KMS-11 (cell line): ENCODE data around the gene FAF1.
"Not testable (repeated sequence)": the region's sequence is repeated elsewhere in the genome, so short reads cannot be mapped to it uniquely, and the experiment has no call there.

Source experiments
- H2AFZ ChIP-seq: fragments of 200-600 bp; sonication (generic); 2 replicates; pipeline ENCODE4 v1.6.1; 2016; ENCODE audit warnings: antibody characterized with exemption, mixed run types, low read depth
- H3K27ac ChIP-seq: fragments of 200-600 bp; sonication (generic); 2 replicates; pipeline ENCODE4 v1.6.1; 2016; ENCODE audit warnings: mild to moderate bottlenecking, mixed run types
- H3K27me3 ChIP-seq: fragments of 200-600 bp; sonication (generic); 2 replicates; pipeline ENCODE4 v1.6.1; 2017; ENCODE audit warnings: mild to moderate bottlenecking, low read depth, mixed run types, moderate library complexity; ENCODE audit not compliant: insufficient read depth
- H3K36me3 ChIP-seq: fragments of 200-600 bp; sonication (generic); 2 replicates; pipeline ENCODE4 v1.6.1; 2017; ENCODE audit warnings: mild to moderate bottlenecking, mixed run types; ENCODE audit not compliant: insufficient read depth
- H3K4me1 ChIP-seq: fragments of 200-600 bp; sonication (generic); 2 replicates; pipeline ENCODE4 v1.6.1; 2016; ENCODE audit warnings: mild to moderate bottlenecking, low read depth, mixed run types; ENCODE audit not compliant: poor library complexity, severe bottlenecking
- H3K4me2 ChIP-seq: fragments of 200-600 bp; sonication (generic); 2 replicates; pipeline ENCODE4 v1.7.0; 2016; ENCODE audit warnings: mild to moderate bottlenecking, mixed run types
- H3K4me3 ChIP-seq: fragments of 200-600 bp; sonication (generic); IDR thresholded peaks from 2 replicates; pipeline ENCODE4 v1.6.1; 2017; ENCODE audit warnings: low read depth, low read length, mixed read lengths; ENCODE audit not compliant: insufficient read depth
- H3K79me2 ChIP-seq: fragments of 200-600 bp; sonication (generic); 2 replicates; pipeline ENCODE4 v1.6.1; 2016; ENCODE audit warnings: low read depth, mixed run types; ENCODE audit not compliant: insufficient read depth
- H3K9ac ChIP-seq: fragments of 200-600 bp; sonication (generic); 2 replicates; pipeline ENCODE4 v1.6.1; 2016; ENCODE audit warnings: mild to moderate bottlenecking, mixed run types
- H4K20me1 ChIP-seq: fragments of 200-600 bp; sonication (generic); 2 replicates; pipeline ENCODE4 v1.6.1; 2016; ENCODE audit warnings: mild to moderate bottlenecking, mixed run types; ENCODE audit not compliant: insufficient read depth
- TF ChIP-seq, protein P1 (sequence below): fragments of 200-600 bp; sonication (generic); conservative IDR thresholded peaks from 2 replicates; pipeline ENCODE4 v1.6.1; 2017; ENCODE audit warnings: low read depth, mild to moderate bottlenecking, antibody characterized with exemption, low read length, moderate library complexity, mixed read lengths

The FAF1 gene

DNA sequence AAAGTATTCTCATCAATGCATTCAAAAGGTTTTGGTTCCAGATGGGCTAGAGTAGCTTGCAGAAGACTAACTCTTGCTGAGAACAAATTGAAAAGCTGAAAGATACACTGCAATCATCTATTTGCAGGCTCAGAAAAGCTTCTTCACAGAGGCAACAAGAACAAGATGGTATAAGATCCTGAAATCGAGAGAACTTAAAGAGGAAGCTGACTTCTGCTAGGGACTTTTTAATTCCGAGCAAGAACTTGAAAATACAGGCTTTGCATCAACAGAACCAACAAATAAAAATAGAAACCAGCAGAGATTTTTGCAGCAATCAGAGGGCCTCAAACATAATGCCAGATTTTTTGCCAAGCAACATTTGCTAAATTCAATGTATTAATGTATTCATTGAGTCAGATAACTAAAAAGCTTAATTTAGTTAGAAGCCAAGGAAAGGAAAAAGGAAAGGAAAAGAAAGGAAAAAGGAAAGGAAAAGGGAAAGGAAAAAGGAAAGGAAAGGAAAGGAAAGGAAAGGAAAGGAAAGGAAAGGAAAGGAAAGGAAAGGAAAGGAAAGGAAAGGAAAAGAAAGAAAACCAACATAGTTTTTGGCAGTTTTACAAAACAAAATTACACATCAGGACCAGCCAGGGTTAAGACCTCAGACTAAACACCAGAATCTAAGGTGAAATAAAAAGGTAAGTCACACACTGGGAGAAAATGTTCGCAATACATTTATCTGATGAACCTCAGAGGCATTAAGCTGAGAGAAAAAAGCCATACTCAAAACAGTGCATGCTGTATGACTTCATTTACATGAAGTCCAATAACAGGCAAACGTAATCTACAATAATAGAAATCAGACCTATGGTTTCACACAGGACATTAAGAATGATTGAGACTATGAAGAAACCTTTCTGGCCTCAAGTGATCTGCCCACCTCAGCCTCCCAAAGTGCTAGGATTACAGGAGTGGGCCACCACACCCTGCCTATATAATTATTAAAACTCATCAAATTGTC is 42.6 kb downstream of the FAF1 start:
- Histone ChIP-seq H3K4me1 (no peaks in the 10 kb centered on the region), H3K4me3 (no peak overlapping the region), H2AFZ (no peak overlapping the region), H3K27ac (no peak overlapping the region), H3K79me2 (no peaks in the 10 kb centered on the region; the same call in 1 of the 2 replicates), H4K20me1 (no peaks in the 10 kb centered on the region), H3K27me3 (no peaks in the 10 kb centered on the region), H3K9ac (no peak overlapping the region), H3K36me3 (no peaks in the 10 kb centered on the region), H3K4me2 (no peak overlapping the region)
- TF ChIP-seq, protein P1, sequence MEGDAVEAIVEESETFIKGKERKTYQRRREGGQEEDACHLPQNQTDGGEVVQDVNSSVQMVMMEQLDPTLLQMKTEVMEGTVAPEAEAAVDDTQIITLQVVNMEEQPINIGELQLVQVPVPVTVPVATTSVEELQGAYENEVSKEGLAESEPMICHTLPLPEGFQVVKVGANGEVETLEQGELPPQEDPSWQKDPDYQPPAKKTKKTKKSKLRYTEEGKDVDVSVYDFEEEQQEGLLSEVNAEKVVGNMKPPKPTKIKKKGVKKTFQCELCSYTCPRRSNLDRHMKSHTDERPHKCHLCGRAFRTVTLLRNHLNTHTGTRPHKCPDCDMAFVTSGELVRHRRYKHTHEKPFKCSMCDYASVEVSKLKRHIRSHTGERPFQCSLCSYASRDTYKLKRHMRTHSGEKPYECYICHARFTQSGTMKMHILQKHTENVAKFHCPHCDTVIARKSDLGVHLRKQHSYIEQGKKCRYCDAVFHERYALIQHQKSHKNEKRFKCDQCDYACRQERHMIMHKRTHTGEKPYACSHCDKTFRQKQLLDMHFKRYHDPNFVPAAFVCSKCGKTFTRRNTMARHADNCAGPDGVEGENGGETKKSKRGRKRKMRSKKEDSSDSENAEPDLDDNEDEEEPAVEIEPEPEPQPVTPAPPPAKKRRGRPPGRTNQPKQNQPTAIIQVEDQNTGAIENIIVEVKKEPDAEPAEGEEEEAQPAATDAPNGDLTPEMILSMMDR: no peak

DNA sequence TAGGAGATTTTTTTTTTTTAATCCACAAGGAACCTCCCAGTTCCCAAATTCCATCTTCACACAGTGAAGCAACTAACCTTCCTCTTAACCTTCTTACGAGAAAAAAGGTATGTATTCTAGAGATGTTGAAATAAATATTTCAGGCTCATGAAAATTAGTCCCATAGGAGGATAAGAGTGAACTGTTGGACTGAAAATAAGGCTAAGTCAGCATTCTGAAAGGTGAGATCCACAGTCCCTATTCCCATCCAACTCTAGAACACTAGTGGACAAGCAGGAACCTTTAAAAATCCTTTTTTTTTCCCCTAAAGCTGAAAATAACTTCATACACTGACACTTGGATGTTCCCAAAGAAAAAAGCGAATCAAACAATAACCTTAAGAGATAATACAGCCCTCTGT is 44.4 kb downstream of the FAF1 start:
- Histone ChIP-seq H4K20me1 (no peaks in the 10 kb centered on the region), H3K27me3 (no peaks in the 10 kb centered on the region), H3K4me2 (no peak overlapping the region), H2AFZ (no peak overlapping the region), H3K9ac (no peak overlapping the region), H3K36me3 (no peaks in the 10 kb centered on the region), H3K27ac (no peak overlapping the region), H3K4me3 (no peak overlapping the region), H3K79me2 (no peaks in the 10 kb centered on the region), H3K4me1 (no peaks in the 10 kb centered on the region)
- TF ChIP-seq, protein P1: no peak

DNA sequence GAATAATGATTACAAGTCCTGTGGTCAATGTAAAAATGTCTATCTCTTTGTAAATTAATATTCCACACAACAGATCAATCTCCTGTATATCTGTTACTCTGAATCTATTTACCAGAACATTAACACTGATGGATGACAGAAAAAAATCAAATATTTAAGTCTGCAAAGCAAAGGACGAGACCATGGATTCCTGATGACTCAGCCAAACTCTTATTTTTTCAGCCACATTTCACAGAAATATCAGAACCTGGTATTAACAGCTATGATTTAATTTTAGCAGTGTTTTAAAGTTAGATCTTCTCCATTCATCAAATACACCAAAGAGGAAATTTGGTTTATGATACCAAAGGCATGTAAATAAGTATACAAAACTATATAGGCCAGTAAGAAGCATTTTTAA is 46.1 kb downstream of the FAF1 start:
- Histone ChIP-seq H3K9ac (no peak overlapping the region), H3K27ac (no peak overlapping the region), H3K4me1 (no peaks in the 10 kb centered on the region), H3K36me3 (no peaks in the 10 kb centered on the region), H3K4me3 (no peak overlapping the region), H3K27me3 (no peaks in the 10 kb centered on the region), H2AFZ (no peak overlapping the region), H4K20me1 (no peaks in the 10 kb centered on the region), H3K4me2 (no peak overlapping the region), H3K79me2 (no peaks in the 10 kb centered on the region)
- TF ChIP-seq, protein P1: no peak

DNA sequence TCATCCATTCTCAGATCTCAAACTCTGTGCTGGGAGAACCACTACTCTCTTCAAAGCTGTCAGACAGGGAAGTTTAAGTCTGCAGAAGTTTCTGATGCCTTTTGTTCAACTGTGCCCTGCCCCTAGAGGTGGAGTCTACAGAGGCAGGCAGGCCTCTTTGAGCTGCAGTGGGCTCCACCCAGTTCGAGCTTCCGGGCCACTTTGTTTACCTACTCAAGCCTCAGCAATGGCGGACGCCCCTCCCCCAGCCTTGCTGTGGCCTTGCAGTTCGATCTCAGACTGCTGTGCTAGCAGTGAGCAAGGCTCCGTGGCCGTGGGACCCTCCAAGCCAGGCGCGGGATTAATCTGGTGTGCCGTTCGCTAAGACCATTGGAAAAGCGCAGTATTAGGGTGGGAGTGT is 49.7 kb downstream of the FAF1 start:
- not testable (repeated sequence) for H3K79me2 ChIP-seq, H3K27ac ChIP-seq, H3K9ac ChIP-seq, H3K4me1 ChIP-seq, H4K20me1 ChIP-seq, H3K36me3 ChIP-seq, H2AFZ ChIP-seq, H3K4me2 ChIP-seq, H3K4me3 ChIP-seq, H3K27me3 ChIP-seq

DNA sequence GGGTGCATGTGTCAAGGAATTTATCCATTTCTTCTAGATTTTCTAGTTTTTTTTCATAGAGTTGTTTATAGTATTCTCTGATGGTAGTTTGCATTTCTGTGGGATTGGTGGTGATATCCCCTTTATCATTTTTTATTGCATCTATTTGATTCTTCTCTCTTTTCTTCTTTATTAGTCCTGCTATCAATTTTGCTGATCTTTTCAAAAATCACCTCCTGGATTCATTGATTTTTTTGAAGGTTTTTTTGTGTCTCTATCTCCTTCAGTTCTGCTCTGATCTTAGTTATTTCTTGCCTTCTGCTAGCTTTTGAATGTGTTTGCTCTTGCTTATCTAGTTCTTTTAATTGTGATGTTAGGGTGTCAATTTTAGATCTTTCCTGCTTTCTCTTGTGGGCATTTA is 52.5 kb downstream of the FAF1 start:
- H2AFZ ChIP-seq, H3K4me3 ChIP-seq, H3K79me2 ChIP-seq, H4K20me1 ChIP-seq, H3K4me2 ChIP-seq, H3K36me3 ChIP-seq, H3K27me3 ChIP-seq, H3K27ac ChIP-seq, H3K9ac ChIP-seq, H3K4me1 ChIP-seq: not testable (repeated sequence)

DNA sequence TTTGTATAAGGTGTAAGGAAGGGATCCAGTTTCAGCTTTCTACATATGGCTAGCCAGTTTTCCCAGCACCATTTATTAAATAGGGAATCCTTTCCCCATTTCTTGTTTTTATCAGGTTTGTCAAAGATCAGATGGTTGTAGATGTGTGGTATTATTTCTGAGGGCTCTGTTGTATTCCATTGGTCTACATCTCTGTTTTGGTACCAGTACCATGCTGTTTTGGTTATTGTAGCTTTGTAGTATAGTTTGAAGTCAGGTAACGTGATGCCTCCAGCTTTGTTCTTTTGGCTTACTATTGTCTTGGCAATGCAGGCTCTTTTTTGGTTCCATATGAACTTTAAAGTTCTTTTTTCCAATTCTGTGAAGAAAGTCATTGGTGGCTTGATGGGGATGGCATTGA is 54.0 kb downstream of the FAF1 start:
- not testable (repeated sequence) for H4K20me1 ChIP-seq, H3K79me2 ChIP-seq, H3K27ac ChIP-seq

More for the DNA sequence above, 54.0 kb downstream of the FAF1 start:
- not testable (repeated sequence) for H3K4me1 ChIP-seq, H3K27me3 ChIP-seq, H3K4me3 ChIP-seq, H2AFZ ChIP-seq, H3K9ac ChIP-seq, H3K4me2 ChIP-seq, H3K36me3 ChIP-seq
